Esophagus (tissue), 2 donors: ENCODE results near the gene KRTAP10-4. TPM values are rescaled to one million over a fixed set of nuclear protein-coding genes. Genes with fewer than 3 reads are reported as not detected.
"Not testable (repeated sequence)": the region's sequence is repeated elsewhere in the genome, so short reads cannot be mapped to it uniquely, and the experiment has no call there.

ENCODE experiments used
- H3K27ac ChIP-seq, 2 donors: one replicate each; pipeline ENCODE4 v1.5.1; 2013; ENCODE audit warnings: low read depth in 2 of 2, mild to moderate bottlenecking in 2 of 2, inconsistent platforms in 1 of 2, low read length in 1 of 2, moderate library complexity in 1 of 2
- H3K27me3 ChIP-seq, 2 donors: one replicate each; pipeline ENCODE4 v1.6.1; 2013; ENCODE audit warnings: low read length in 2 of 2, control low read depth in 1 of 2, mild to moderate bottlenecking in 1 of 2; ENCODE audit not compliant: insufficient read depth in 2 of 2, control insufficient read depth in 1 of 2
- H3K36me3 ChIP-seq, 2 donors: one replicate each; pipeline ENCODE4 v1.6.1; 2013; ENCODE audit warnings: low read length in 1 of 2; ENCODE audit not compliant: control insufficient read depth in 2 of 2, insufficient read depth in 2 of 2
- H3K4me1 ChIP-seq, 2 donors: one replicate each; pipeline ENCODE4 v1.6.1; 2013; ENCODE audit warnings: low read length in 1 of 2; ENCODE audit not compliant: control insufficient read depth in 2 of 2, insufficient read depth in 2 of 2
- H3K4me3 ChIP-seq, 2 donors: one replicate each; pipeline ENCODE4 v1.5.1; 2013; ENCODE audit warnings: low read length in 2 of 2, mild to moderate bottlenecking in 2 of 2, low read depth in 1 of 2, moderate library complexity in 1 of 2
- H3K9me3 ChIP-seq, 2 donors: one replicate each; pipeline ENCODE4 v1.6.1; 2013; ENCODE audit warnings: mild to moderate bottlenecking in 2 of 2, low read depth in 1 of 2, low read length in 1 of 2, moderate library complexity in 1 of 2; ENCODE audit not compliant: control insufficient read depth in 2 of 2, insufficient read depth in 1 of 2
- WGBS, 2 donors: extraction: QIAGEN DNeasy Blood & Tissue Kit; methylation state at CpG; one replicate each; pipeline ENCODE4 v1.1.7; 2013; 5-methylcytosine and 5-hydroxymethylcytosine counted together
- polyA plus RNA-seq, 2 donors: library from polyadenylated mRNA; stranded (reverse); fragments of 200-250 nt; gene quantifications; one replicate each; pipeline ENCODE4 v1.2.3, GENCODE V29; 2013
- donor health status: healthy with polysubstance abuse.
- donor health status: Bipolar disorder and iron deficiency.

KRTAP10-4 gene
- polyA plus RNA-seq, 2 donors: not detected

DNA sequence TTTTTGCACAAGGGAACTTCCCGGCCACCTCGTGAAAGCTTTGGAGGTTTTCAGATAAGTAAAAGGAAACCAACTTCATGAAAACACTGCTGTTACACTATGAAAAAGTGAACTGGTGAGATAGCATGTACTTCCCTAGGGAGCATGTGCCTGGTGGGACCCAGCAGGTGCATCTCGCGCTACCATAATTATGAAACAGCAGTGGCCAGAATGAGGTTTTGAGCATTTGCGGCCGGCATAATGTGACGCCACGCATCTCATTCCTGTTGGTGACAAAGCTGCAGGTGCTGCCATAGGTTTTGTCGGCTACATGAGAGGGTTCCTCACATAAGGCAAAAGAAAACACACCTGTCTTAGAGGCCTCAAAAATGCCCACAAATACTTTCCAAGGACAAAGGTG, 16.6 kb upstream of the KRTAP10-4 start:
- Histone ChIP-seq H3K4me3 (no peak overlapping the region), H3K36me3 (no peaks in the 10 kb centered on the region), H3K27ac (no peak overlapping the region), H3K27me3 (no peaks in the 10 kb centered on the region), H3K4me1 (no peaks in the 10 kb centered on the region), H3K9me3 (peaks cover 0 to 2% of the 10 kb centered on the region in 2 donors)
- 72 to 81% methylated on average over 9 of the region's 9 CpGs for WGBS, 2 donors

GRCh38 chr21:44557491-44558328, 15.8 kb upstream of the KRTAP10-4 start:
- Histone ChIP-seq H3K9me3 (peaks cover 0 to 2% of the 10 kb centered on the region in 2 donors), H3K4me1 (no peaks in the 10 kb centered on the region), H3K36me3 (no peaks in the 10 kb centered on the region), H3K27me3 (no peaks in the 10 kb centered on the region), H3K4me3 (no peak overlapping the region), H3K27ac (no peak overlapping the region)
- WGBS, 2 donors: 49 to 63% methylated on average over 30 of the region's 30 CpGs

GRCh38 chr21:44558329-44558675, 15.2 kb upstream of the KRTAP10-4 start:
- not testable (repeated sequence) for H3K27me3 ChIP-seq, H3K27ac ChIP-seq, H3K4me3 ChIP-seq, H3K4me1 ChIP-seq, H3K9me3 ChIP-seq, H3K36me3 ChIP-seq
- WGBS, 2 donors: 70 to 78% methylated on average over 9 to 10 of the region's 10 CpGs

DNA sequence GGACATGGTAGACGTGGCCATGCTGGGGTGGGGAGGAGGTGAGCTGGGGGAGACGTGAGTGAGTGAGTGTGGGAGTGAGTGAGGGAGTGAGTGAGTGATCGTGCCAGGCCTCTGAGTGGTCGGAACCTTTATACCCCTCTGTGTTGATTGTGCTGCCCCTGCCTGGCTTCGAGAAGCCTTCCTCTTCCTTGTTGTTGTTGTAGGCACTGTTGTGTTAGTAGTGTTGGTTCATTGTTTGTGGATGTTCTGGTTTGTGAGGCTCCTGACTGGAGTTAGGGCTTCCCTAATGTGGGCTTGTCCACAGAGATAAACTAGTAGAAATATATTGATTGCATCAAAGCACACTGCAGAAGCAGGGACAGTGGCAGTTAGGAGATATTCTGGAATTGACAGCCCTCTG, 14.8 kb upstream of the KRTAP10-4 start, which contains the start of gene KRTAP10-3:
TSS of gene KRTAP10-3 (minus strand) at position 101 of the 400 bp plus-strand sequence. CDS start at position 21, 80 bp downstream.
- Histone ChIP-seq H3K36me3 (no peaks in the 10 kb centered on the region), H3K4me3 (no peak within 1 kb of the TSS), H3K27me3 (no peaks in the 10 kb centered on the region), H3K27ac (no peak within 1 kb of the TSS), H3K4me1 (no peaks in the 10 kb centered on the region), H3K9me3 (peaks cover 0 to 2% of the 10 kb centered on the region in 2 donors)
- WGBS, 2 donors: 73 to 74% methylated on average over 4 to 5 of the region's 5 CpGs

DNA sequence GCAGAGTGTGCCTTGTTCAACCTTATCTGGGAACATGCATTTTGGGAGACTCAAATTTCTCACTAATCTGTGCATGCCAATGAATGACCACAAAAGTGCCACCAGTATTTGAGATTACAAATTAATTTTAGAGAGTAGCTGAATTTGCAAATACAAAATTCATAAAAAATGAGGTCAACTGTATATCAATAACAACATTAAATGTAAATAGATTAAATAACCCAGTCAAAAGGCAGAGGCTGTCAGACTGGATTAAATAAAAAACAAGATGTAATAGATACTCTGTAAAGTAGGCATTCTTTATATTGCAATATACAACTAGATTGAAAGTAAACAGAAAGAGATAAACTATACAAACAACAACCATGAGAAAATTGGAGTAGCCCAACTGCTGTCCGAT, 9.4 kb upstream of the KRTAP10-4 start:
- no peaks in the 10 kb centered on the region for H3K4me1 ChIP-seq
- no peak overlapping the region for H3K4me3 ChIP-seq
- no peaks in the 10 kb centered on the region for H3K36me3 ChIP-seq
- H3K27ac ChIP-seq: no peak overlapping the region
- 95 to 98% methylated on average over 1 of the region's 1 CpG for WGBS, 2 donors
- H3K27me3 ChIP-seq: no peaks in the 10 kb centered on the region
- H3K9me3 ChIP-seq: peaks cover 0 to 2% of the 10 kb centered on the region in 2 donors

GRCh38 chr21:44564886-44565598, 8.5 kb upstream of the KRTAP10-4 start:
- Histone ChIP-seq H3K4me1 (no peaks in the 10 kb centered on the region), H3K9me3 (peaks cover 0 to 4% of the 10 kb centered on the region in 2 donors), H3K27me3 (no peaks in the 10 kb centered on the region), H3K27ac (no peak overlapping the region), H3K36me3 (no peaks in the 10 kb centered on the region), H3K4me3 (no peak overlapping the region)
- WGBS, 2 donors: 0 to 21% methylated on average over 1 of the region's 1 CpG

- H3K27ac ChIP-seq: no peak overlapping the region
- WGBS, 2 donors: 40 to 46% methylated on average over 1 of the region's 1 CpG
- H3K4me3 ChIP-seq: no peak overlapping the region
- peaks cover 1 to 7% of the 10 kb centered on the region in 2 donors for H3K9me3 ChIP-seq
- H3K36me3 ChIP-seq: no peaks in the 10 kb centered on the region
- no peaks in the 10 kb centered on the region for H3K27me3 ChIP-seq
- no peaks in the 10 kb centered on the region for H3K4me1 ChIP-seq
These were observed 7.1 kb upstream of the KRTAP10-4 start for GRCh38 chr21:44566403-44566802.

DNA sequence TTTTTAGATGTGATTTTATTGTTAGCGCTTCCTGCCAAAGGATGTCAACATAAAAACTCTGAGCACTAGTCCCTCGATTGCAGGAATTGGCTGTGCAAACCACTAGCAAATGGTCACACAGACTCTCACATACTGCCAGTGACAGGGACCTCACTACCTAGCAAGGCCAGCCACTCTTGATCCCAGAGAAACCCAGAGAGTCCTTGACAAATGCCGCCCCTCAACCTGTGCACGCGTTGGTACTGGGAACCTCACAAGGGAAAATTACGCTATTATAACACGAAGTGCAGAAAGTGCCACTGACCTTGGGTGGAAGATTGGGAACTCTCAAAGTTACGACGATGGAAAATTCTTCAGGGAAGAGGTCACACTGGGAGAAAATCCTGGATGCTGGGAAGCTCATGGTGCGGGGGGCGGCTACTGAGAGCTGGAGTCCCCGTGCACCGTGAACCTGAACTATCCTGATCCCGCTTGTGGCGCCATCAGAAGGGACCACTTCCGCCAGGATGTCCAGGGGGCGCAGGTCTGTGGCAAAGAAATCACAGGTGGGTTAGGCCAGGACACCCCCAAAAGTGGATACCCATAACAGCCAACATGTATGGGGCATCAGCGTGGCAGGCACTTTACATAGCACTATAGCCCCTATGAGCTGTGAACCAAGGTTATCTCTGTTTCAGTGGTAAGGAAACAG, 5.9 kb upstream of the KRTAP10-4 start:
- WGBS, 2 donors: 92% methylated on average over 18 of the region's 18 CpGs
- Histone ChIP-seq H3K36me3 (no peaks in the 10 kb centered on the region), H3K4me3 (no peak overlapping the region)

GRCh38 chr21:44568261-44568660, 5.3 kb upstream of the KRTAP10-4 start:
- H3K4me1 ChIP-seq: no peaks in the 10 kb centered on the region
- no peak overlapping the region for H3K4me3 ChIP-seq
- H3K36me3 ChIP-seq: no peaks in the 10 kb centered on the region
- H3K9me3 ChIP-seq: peaks cover 7 to 10% of the 10 kb centered on the region in 2 donors
- no peak overlapping the region for H3K27ac ChIP-seq
- H3K27me3 ChIP-seq: no peaks in the 10 kb centered on the region
- WGBS, 2 donors: 68 to 69% methylated on average over 12 of the region's 12 CpGs

More for the DNA sequence above, 5.9 kb upstream of the KRTAP10-4 start:
- no peaks in the 10 kb centered on the region for H3K4me1 ChIP-seq
- H3K27ac ChIP-seq: no peak overlapping the region
- H3K27me3 ChIP-seq: no peaks in the 10 kb centered on the region
- H3K9me3 ChIP-seq: peaks cover 7 to 10% of the 10 kb centered on the region in 2 donors
